CD14-positive monocyte (primary cell): ENCODE data around the gene RAPGEF1. TPM values are rescaled to one million over a fixed set of nuclear protein-coding genes. Genes with fewer than 3 reads are reported as not detected.

Experiments used
- DNase-seq, 3 donors: peaks; one replicate each; pipeline ENCODE4 v3.0.0-alpha.2; 2011 to 2022
- H2AFZ ChIP-seq: 2 replicates; pipeline ENCODE4 v1.6.0; 2012; ENCODE audit warnings: mild to moderate bottlenecking, low read depth, low read length, inconsistent platforms; ENCODE audit not compliant: insufficient read depth, poor library complexity, severe bottlenecking
- H3K27ac ChIP-seq, 2 donors: 1 replicate in 1 of 2; 2 replicates in 1 of 2; pipeline ENCODE4 v1.5.1; 2012 to 2013; ENCODE audit warnings: low read length in 2 of 2, control low read depth in 1 of 2, inconsistent platforms in 1 of 2, low read depth in 1 of 2, mild to moderate bottlenecking in 1 of 2
- H3K27me3 ChIP-seq, 2 donors: one replicate each; pipeline versions ENCODE4 v1.6.0 to v1.6.1; 2011 to 2013; ENCODE audit warnings: low read length in 2 of 2; ENCODE audit not compliant: control insufficient read depth in 2 of 2, insufficient read depth in 2 of 2
- H3K36me3 ChIP-seq, 2 donors: replicated peaks in 1 of 2; 1 replicate in 1 of 2; 2 replicates in 1 of 2; pipeline versions ENCODE4 v1.5.1 to v1.6.1; 2012 to 2013; ENCODE audit warnings: low read length in 2 of 2, control low read depth in 1 of 2, inconsistent platforms in 1 of 2, mild to moderate bottlenecking in 1 of 2; ENCODE audit not compliant: insufficient read depth in 2 of 2, control insufficient read depth in 1 of 2
- H3K4me1 ChIP-seq, 2 donors: 1 replicate in 1 of 2; 2 replicates in 1 of 2; pipeline versions ENCODE4 v1.5.1 to v1.6.1; 2012 to 2013; ENCODE audit warnings: low read length in 2 of 2, control low read depth in 1 of 2, inconsistent platforms in 1 of 2, mild to moderate bottlenecking in 1 of 2, moderate library complexity in 1 of 2; ENCODE audit not compliant: insufficient read depth in 2 of 2, control insufficient read depth in 1 of 2
- H3K4me2 ChIP-seq: replicated peaks from 2 replicates; pipeline ENCODE3; 2012; ENCODE audit warnings: low read length, moderate library complexity, mild to moderate bottlenecking; ENCODE audit not compliant: poor library complexity, severe bottlenecking; ENCODE audit errors: extremely low read depth
- H3K4me3 ChIP-seq, 3 experiments: fragments of 200-600 bp in 1 of 3; sonication (generic) in 1 of 3; replicated peaks in 1 of 3; 1 replicate in 2 of 3; 2 replicates in 1 of 3; pipeline ENCODE4 v1.5.1; 2011 to 2013; ENCODE audit warnings: low read length in 3 of 3, mild to moderate bottlenecking in 3 of 3, control low read depth in 2 of 3, low read depth in 2 of 3, inconsistent platforms in 1 of 3, moderate library complexity in 1 of 3
- H3K79me2 ChIP-seq: 2 replicates; pipeline ENCODE4 v1.6.0; 2012; ENCODE audit warnings: mild to moderate bottlenecking, control low read depth, inconsistent platforms, low read length, moderate library complexity; ENCODE audit not compliant: insufficient read depth
- H3K9ac ChIP-seq: 2 replicates; pipeline ENCODE4 v1.6.0; 2017; ENCODE audit warnings: low read length, mild to moderate bottlenecking; ENCODE audit not compliant: insufficient read depth, poor library complexity, severe bottlenecking
- H3K9me3 ChIP-seq, 2 donors: replicated peaks in 1 of 2; 1 replicate in 1 of 2; 2 replicates in 1 of 2; pipeline versions ENCODE4 v1.5.1 to v1.6.1; 2012 to 2013; ENCODE audit warnings: low read length in 2 of 2, control low read depth in 1 of 2; ENCODE audit not compliant: control insufficient read depth in 1 of 2, insufficient read depth in 1 of 2
- H4K20me1 ChIP-seq: 2 replicates; pipeline ENCODE4 v1.6.0; 2012; ENCODE audit warnings: mild to moderate bottlenecking, low read length, control low read depth, moderate library complexity; ENCODE audit not compliant: insufficient read depth
- H3K27ac Mint-ChIP-seq, 7 donors: one replicate each; pipeline ENCODE4 v1.8.0; 2020; ENCODE audit warnings: mild to moderate bottlenecking in 7 of 7, mixed read lengths in 7 of 7, moderate library complexity in 6 of 7, inconsistent platforms in 2 of 7
- H3K27me3 Mint-ChIP-seq, 3 donors: one replicate each; pipeline ENCODE4 v1.8.0; 2021 to 2022; ENCODE audit warnings: low read depth in 3 of 3, mild to moderate bottlenecking in 3 of 3, mixed read lengths in 3 of 3, moderate library complexity in 3 of 3, inconsistent platforms in 1 of 3
- H3K36me3 Mint-ChIP-seq, 2 donors: one replicate each; pipeline ENCODE4 v1.8.0; 2020; ENCODE audit warnings: mixed read lengths in 2 of 2, inconsistent platforms in 1 of 2, mild to moderate bottlenecking in 1 of 2
- H3K4me1 Mint-ChIP-seq: one replicate; pipeline ENCODE4 v1.8.0; 2020; ENCODE audit warnings: mild to moderate bottlenecking, mixed read lengths
- H3K4me3 Mint-ChIP-seq, 2 donors: one replicate each; pipeline ENCODE4 v1.8.0; 2020; ENCODE audit warnings: mild to moderate bottlenecking in 2 of 2, mixed read lengths in 2 of 2, moderate library complexity in 1 of 2
- H3K9me3 Mint-ChIP-seq, 7 donors: one replicate each; pipeline ENCODE4 v1.8.0; 2020 to 2022; ENCODE audit warnings: mixed read lengths in 7 of 7, mild to moderate bottlenecking in 6 of 7, moderate library complexity in 6 of 7, inconsistent platforms in 2 of 7
- WGBS: methylation state at CpG from one replicate; pipeline ENCODE4 v1.1.5; 2013; ENCODE audit warnings: missing lambda C conversion rate; ENCODE audit not compliant: insufficient coverage; 5-methylcytosine and 5-hydroxymethylcytosine counted together
- intact Hi-C, 2 donors: fragments of 100-400 bp; cut with micrococcal nuclease; formaldehyde crosslinking; loops; one replicate each; pipeline versions ENCODE4 v1.15.0 to v1.15.1; 2023
- polyA plus RNA-seq, 3 donors: library from polyadenylated mRNA; depleted of rRNA in 1 of 3; unstranded in 2 of 3; stranded (reverse) in 1 of 3; fragments of 300-500 nt in 2 of 3; fragments of >200 nt in 1 of 3; fragmentation: Illumina TruSeq in 2 of 3; gene quantifications; 1 replicate in 2 of 3; 2 replicates in 1 of 3; pipeline ENCODE4 v1.2.3, GENCODE V29; 2012 to 2021
- TF ChIP-seq, protein P1 (sequence below): fragments of 200-600 bp; IDR thresholded peaks from one replicate; pipeline ENCODE4 v1.8.0; 2022; ENCODE audit warnings: antibody characterized with exemption, mild to moderate bottlenecking

The RAPGEF1 gene
- polyA plus RNA-seq, 3 donors: 1.7 to 71.7 (median 3.0) TPM

DNA sequence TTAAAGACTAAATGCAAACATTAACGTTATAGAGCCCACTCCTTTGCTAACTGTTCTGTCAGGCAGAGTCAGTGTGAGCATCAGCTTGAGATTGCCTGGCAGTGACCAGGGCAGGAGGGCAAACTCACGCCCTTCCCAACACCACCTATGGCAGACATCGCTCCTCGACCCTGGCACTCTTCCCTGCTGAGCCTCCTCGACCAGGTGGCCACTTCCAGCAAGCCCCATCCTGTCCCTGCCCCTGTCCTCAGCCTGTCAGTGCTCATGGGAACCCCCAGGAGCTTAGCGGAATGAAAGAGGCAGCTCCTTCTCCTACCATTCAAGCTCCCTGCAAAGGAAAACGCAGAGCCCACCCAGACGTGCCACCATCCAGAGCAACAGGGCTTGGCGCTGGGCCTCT is 152.5 kb downstream of the RAPGEF1 start:
- H3K27ac Mint-ChIP-seq: peak overlapping the region in 4 of 7 donors; percentile 3 to 83 (median 58)
- Histone ChIP-seq H3K4me1 (peaks cover 43 to 51% of the 10 kb centered on the region in 2 donors), H3K9me3 (no peaks in the 10 kb centered on the region), H3K4me3 (no peak overlapping the region), H4K20me1 (peaks cover 42% of the 10 kb centered on the region), H3K9ac (no peak overlapping the region), H3K27me3 (no peaks in the 10 kb centered on the region), H3K27ac (no peak overlapping the region), H3K79me2 (peaks cover 4% of the 10 kb centered on the region), H2AFZ (no peak overlapping the region), H3K36me3 (peaks cover 64 to 74% of the 10 kb centered on the region in 2 donors), H3K4me2 (no peak overlapping the region)
- H3K4me1 Mint-ChIP-seq: peaks cover 54% of the 10 kb centered on the region
- intact Hi-C loops: no loop called here
- H3K27me3 Mint-ChIP-seq: no peaks in the 10 kb centered on the region
- TF ChIP-seq, protein P1, sequence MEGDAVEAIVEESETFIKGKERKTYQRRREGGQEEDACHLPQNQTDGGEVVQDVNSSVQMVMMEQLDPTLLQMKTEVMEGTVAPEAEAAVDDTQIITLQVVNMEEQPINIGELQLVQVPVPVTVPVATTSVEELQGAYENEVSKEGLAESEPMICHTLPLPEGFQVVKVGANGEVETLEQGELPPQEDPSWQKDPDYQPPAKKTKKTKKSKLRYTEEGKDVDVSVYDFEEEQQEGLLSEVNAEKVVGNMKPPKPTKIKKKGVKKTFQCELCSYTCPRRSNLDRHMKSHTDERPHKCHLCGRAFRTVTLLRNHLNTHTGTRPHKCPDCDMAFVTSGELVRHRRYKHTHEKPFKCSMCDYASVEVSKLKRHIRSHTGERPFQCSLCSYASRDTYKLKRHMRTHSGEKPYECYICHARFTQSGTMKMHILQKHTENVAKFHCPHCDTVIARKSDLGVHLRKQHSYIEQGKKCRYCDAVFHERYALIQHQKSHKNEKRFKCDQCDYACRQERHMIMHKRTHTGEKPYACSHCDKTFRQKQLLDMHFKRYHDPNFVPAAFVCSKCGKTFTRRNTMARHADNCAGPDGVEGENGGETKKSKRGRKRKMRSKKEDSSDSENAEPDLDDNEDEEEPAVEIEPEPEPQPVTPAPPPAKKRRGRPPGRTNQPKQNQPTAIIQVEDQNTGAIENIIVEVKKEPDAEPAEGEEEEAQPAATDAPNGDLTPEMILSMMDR: no peak
- WGBS: 89% methylated on average over 5 of the region's 9 CpGs
- H3K9me3 Mint-ChIP-seq: no peaks in the 10 kb centered on the region
- no peak for DNase-seq
- H3K4me3 Mint-ChIP-seq: no peak overlapping the region
- peaks cover 77 to 91% of the 10 kb centered on the region in 2 donors for H3K36me3 Mint-ChIP-seq

- Mint-ChIP-seq H3K9me3 (no peaks in the 10 kb centered on the region), H3K36me3 (peaks cover 78 to 91% of the 10 kb centered on the region in 2 donors), H3K4me3 (peak overlapping the region; percentile 62 to 67), H3K4me1 (peaks cover 37% of the 10 kb centered on the region), H3K27ac (peak overlapping the region; percentile 87 to 96 (median 94)), H3K27me3 (no peaks in the 10 kb centered on the region)
- Histone ChIP-seq H3K27ac (peak overlapping the region; percentile 76 to 82), H2AFZ (no peak overlapping the region), H3K79me2 (peaks cover 4% of the 10 kb centered on the region), H3K9me3 (no peaks in the 10 kb centered on the region), H3K4me3 (peak overlapping the region in 1 of 3 experiments; percentile 31), H3K4me2 (peak overlapping the region; percentile 56), H3K27me3 (no peaks in the 10 kb centered on the region), H3K36me3 (peaks cover 66 to 79% of the 10 kb centered on the region in 2 donors), H3K4me1 (peaks cover 31 to 37% of the 10 kb centered on the region in 2 donors), H3K9ac (peak overlapping the region; percentile 56), H4K20me1 (peaks cover 32% of the 10 kb centered on the region)
- intact Hi-C loops: no loop called here
- peak; percentile 75 to 84 (median 84) for DNase-seq
- 3% methylated on average over 6 of the region's 8 CpGs for WGBS
- TF ChIP-seq, protein P1: no peak
Observed at GRCh38 chr9:131585375-131585774, 154.5 kb downstream of the RAPGEF1 start.
